ENCODE data around the gene BSPRY.

The BSPRY gene

GRCh38 chr9:113389451-113389850 lies 40.1 kb downstream of the BSPRY start:
- in situ Hi-C loops (cut with HindIII; ENCODE audit: low pct_ligation_motif_present, low sequenced_read_pairs) = no loop called here
- H3K36me3 ChIP-seq (replicated peaks) = peaks cover 39% of the 10 kb centered on the region
- TF ChIP-seq CTCF (IDR thresholded peaks at IDR 0.05; ENCODE audit: low read depth, low read length, missing control alignments) = no peak
- DNase-seq = no peak
- H3K27ac ChIP-seq = no peak overlapping the region
- H3K27me3 ChIP-seq (replicated peaks) = no peaks in the 10 kb centered on the region
- H3K4me3 ChIP-seq (ENCODE audit: low read depth, low read length) = no peak overlapping the region

GRCh38 chr9:113390192-113390960 lies 41.0 kb downstream of the BSPRY start:
- no peak overlapping the region for H3K4me3 ChIP-seq (ENCODE audit: low read depth, low read length)
- in situ Hi-C loops (cut with HindIII; ENCODE audit: low pct_ligation_motif_present, low sequenced_read_pairs) = no loop called here
- DNase-seq = no peak
- H3K27ac ChIP-seq = no peak overlapping the region
- no peaks in the 10 kb centered on the region for H3K27me3 ChIP-seq (replicated peaks)
- TF ChIP-seq CTCF (IDR thresholded peaks at IDR 0.05; ENCODE audit: low read depth, low read length, missing control alignments) = no peak
- peaks cover 39% of the 10 kb centered on the region for H3K36me3 ChIP-seq (replicated peaks)

- no peak for DNase-seq
These were observed 42.6 kb downstream of the BSPRY start for GRCh38 chr9:113391917-113392316.

GRCh38 chr9:113393281-113393680 lies 43.9 kb downstream of the BSPRY start:
- in situ Hi-C loops (cut with HindIII; ENCODE audit: low pct_ligation_motif_present, low sequenced_read_pairs) = no loop called here
- H3K27ac ChIP-seq = no peak overlapping the region
- no peak for DNase-seq
- peaks cover 32% of the 10 kb centered on the region for H3K36me3 ChIP-seq (replicated peaks)
- no peaks in the 10 kb centered on the region for H3K27me3 ChIP-seq (replicated peaks)
- no peak overlapping the region for H3K4me3 ChIP-seq (ENCODE audit: low read depth, low read length)
- TF ChIP-seq CTCF (IDR thresholded peaks at IDR 0.05; ENCODE audit: low read depth, low read length, missing control alignments) = no peak

More at GRCh38 chr9:113391917-113392316, 42.6 kb downstream of the BSPRY start:
- in situ Hi-C loops (cut with HindIII; ENCODE audit: low pct_ligation_motif_present, low sequenced_read_pairs) = no loop called here
- no peak overlapping the region for H3K4me3 ChIP-seq (ENCODE audit: low read depth, low read length)
- no peak for TF ChIP-seq CTCF (IDR thresholded peaks at IDR 0.05; ENCODE audit: low read depth, low read length, missing control alignments)
- peaks cover 39% of the 10 kb centered on the region for H3K36me3 ChIP-seq (replicated peaks)
- no peak overlapping the region for H3K27ac ChIP-seq
- H3K27me3 ChIP-seq (replicated peaks) = no peaks in the 10 kb centered on the region

- no peaks in the 10 kb centered on the region for H3K27me3 ChIP-seq (replicated peaks)
- TF ChIP-seq CTCF (IDR thresholded peaks at IDR 0.05; ENCODE audit: low read depth, low read length, missing control alignments) = no peak
- peaks cover 15% of the 10 kb centered on the region for H3K36me3 ChIP-seq (replicated peaks)
- H3K4me3 ChIP-seq (ENCODE audit: low read depth, low read length) = no peak overlapping the region
- in situ Hi-C loops (cut with HindIII; ENCODE audit: low pct_ligation_motif_present, low sequenced_read_pairs) = no loop called here
- no peak overlapping the region for H3K27ac ChIP-seq
- DNase-seq = no peak
These were observed 45.9 kb downstream of the BSPRY start for GRCh38 chr9:113395000-113395861.

Measured in brain microvascular endothelial cell (primary cell).